Mucosa of gallbladder (tissue), 1 donor: ENCODE data around the gene KLRK1. TPM values are rescaled to one million over a fixed set of nuclear protein-coding genes. Genes with fewer than 3 reads are reported as not detected.
"Not testable (repeated sequence)": the region's sequence is repeated elsewhere in the genome, so short reads cannot be mapped to it uniquely, and the experiment has no call there.

Experiments
- DNase-seq: peaks from one replicate; pipeline ENCODE4 v3.0.0-alpha.2; 2020; ENCODE audit warnings: low spot score
- total RNA-seq: library from RNA; stranded (reverse); gene quantifications from one replicate; pipeline ENCODE4 v1.2.1, GENCODE V29; 2021
- donor health status: DM: no; HTN: no; CAD: no.

Gene KLRK1
- total RNA-seq, 1 donor from 2014 or later = 5.0 TPM

DNA sequence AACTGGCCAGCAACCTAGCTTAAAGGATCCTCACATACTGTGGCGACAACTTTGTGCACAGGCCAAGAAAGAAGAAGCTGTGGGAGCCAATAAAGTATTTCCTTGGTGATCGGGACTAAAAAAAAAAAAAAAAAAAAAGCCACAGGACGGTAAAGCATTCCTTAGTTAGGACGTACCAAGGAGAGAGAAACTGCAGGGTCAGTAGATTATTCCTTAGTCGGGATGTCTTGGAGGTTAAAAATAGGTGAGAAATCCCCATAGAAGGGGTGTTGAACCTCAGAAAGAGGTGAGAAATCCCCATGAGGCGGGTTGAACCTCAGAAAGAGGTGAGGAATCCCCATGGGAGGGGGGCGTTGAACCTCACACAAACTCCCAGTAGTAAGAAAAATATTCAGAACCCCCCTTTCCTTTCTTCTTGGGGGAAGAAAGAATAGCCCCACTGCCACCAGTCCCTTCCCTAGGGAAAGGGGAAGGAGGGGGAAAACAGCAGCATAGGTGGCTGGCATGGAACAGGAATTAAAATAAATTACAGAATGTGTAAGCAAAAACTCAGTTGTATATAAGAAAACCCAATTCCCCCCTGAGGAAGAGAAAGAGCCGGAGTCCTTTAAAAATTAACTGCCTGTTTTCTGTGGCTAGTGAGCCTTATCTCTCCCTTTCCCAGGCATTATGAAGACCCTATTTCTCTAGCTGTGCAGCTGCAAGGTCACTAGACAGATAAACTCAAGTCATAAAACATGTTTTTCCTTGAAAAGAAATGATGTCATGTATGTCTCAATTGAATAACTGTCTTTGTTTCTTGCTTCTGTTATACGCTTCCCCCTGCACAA is 26.8 kb downstream of the KLRK1 start:
- no peak for DNase-seq

- DNase-seq = no peak
Measured at GRCh38 chr12:10362325-10362724, 27.5 kb downstream of the KLRK1 start.

- no peak for DNase-seq
Measured at GRCh38 chr12:10361622-10362021, 28.2 kb downstream of the KLRK1 start.

DNA sequence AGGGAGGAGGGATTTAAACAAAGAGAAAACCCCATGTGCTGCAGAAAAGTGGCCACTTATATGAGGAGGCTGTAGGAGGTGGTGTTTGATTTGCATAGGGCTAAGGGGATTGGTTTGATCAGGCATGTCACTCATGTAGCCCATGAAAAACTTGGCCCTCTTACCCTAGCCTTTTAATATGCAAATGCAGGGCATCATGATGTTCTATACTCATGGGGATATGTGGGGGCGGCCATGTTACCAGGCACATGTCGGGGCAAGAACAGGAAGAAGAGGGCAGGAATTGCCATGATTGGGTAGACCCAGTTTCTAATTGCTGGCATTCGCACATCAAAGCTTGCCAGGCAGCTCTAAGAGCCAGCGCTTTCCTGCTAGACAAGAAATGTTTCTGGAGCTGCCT is 28.8 kb downstream of the KLRK1 start:
- no peak for DNase-seq

DNA sequence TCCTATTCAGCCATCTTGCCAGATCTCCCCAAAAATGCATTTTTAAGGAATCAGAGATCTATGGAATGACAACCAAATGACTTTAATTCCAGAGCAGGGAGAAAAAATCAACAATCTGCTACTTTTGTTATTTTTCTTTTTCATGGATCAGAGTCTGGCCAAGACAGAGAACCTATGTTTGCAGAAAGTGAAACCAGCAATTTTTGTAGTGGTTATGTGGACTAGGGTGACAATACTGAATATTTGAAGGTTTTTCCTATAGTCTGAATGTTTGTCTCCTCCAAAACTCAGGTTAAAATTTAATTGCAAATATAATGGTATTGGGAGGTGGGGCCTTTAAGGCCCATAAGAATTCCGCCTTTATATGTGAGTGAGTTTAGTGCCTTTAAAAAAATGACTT is 30.9 kb downstream of the KLRK1 start:
- no peak for DNase-seq

- DNase-seq = no peak
Measured at GRCh38 chr12:10358131-10358530, 31.7 kb downstream of the KLRK1 start.

- DNase-seq = no peak
Measured at GRCh38 chr12:10354502-10354901, 35.3 kb downstream of the KLRK1 start.

DNA sequence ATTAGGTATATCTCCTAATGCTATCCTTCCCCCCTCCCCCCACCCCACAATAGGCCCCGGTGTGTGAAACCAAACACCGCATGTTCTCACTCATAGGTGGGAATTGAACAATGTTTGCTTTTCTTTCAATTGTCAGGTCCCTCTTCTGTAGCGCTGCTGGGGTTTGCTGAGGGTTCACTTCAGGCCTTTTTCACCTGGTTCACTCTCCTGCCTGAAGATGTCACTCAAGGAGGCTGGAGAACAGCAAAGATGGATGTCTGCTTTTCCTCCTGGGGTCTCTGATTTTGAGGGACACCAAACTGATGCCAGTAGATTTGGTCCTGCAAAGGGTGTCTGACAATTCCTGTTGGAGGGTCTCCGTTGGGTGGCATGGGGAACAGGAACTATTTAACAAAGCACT is 35.8 kb downstream of the KLRK1 start:
- DNase-seq = no peak

GRCh38 chr12:10351457-10351856 is 38.4 kb downstream of the KLRK1 start:
- DNase-seq = not testable (repeated sequence)

GRCh38 chr12:10341892-10342509 is 47.8 kb downstream of the KLRK1 start:
- no peak for DNase-seq

GRCh38 chr12:10340946-10341345 is 48.9 kb downstream of the KLRK1 start:
- not testable (repeated sequence) for DNase-seq

DNA sequence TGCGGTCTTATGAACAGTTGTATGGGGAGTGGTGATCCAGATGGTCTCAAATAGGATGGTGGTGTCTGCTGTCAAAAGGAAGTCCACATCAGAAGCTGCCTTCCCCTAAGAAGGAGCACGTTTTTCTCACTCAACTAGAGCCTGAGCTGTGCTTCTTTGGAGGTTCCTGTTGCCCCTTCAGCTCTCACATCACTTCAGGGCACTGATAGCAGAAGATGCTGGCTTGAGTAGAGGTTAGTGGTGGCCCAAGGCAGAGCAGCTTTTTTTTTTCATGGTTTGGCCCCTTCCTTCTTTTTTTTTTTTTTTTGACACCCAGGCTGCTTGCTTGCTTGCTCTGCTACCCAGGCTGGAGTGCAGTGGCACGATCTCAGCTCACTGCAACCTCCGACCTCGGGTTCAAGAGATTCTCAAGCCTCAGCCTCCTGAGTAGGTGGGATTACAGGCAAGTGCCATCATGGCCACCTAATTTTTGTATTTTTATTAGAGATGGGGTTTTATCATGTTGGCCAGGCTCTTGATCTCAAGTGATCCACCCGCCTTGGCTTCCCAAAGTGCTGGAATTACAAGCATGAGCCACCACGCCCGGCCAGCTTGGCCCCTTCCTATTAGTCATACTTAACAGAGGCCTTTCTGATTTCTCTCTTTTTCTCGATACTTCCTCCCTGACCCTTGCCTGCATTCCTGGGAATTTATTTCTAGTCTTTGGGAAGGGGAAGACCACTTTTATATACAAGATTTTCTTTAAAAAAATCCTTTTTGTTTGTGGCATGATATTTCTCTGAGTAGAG is 50.6 kb downstream of the KLRK1 start:
- no peak for DNase-seq

GRCh38 chr12:10338470-10338869 is 51.4 kb downstream of the KLRK1 start:
- not testable (repeated sequence) for DNase-seq

GRCh38 chr12:10336196-10336595 is 53.6 kb downstream of the KLRK1 start:
- DNase-seq = not testable (repeated sequence)

DNA sequence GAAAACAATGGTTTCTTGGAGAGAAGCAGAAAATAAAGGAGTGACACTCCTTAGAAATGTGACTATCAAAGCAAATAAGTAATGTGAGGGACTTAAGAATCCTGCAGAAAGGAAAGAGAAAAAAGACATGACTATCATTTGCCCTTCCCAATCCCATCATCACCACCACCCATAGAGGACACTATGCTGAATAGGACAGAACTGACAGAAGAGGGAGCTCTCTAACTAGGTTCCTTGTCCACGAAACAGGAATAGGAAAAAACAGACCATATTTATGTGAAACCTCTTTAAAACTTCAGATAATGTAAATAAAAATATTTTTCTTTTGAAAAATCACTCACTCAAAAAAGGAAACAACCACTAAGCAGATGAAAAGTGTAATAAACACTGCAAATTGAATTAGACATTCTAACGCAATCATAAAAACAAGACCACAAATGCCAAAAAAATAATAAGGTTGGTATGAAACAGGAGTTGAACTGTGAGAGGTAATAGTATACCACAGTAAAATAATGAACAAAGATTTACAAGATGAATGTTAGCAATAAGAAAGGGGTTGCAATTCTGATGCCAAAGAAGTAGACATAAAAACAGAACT is 58.1 kb downstream of the KLRK1 start:
- DNase-seq = no peak

- DNase-seq = not testable (repeated sequence)
Measured at GRCh38 chr12:10328691-10329090, 61.1 kb downstream of the KLRK1 start.

Other genes starting within 250 kb of the KLRK1 start
- 10.1 TPM for gene OLR1, start 217.9 kb downstream of the KLRK1 start, total RNA-seq
- gene TMEM52B, start 211.0 kb downstream of the KLRK1 start, total RNA-seq = 0.86 TPM
- 154 TPM for gene GABARAPL1, start 177.2 kb downstream of the KLRK1 start, total RNA-seq
- 1.8 TPM for gene KLRD1, start 82.2 kb downstream of the KLRK1 start, total RNA-seq
- 1.1 TPM for gene KLRC4, start 19.7 kb upstream of the KLRK1 start, total RNA-seq
- gene KLRC3, start 30.6 kb upstream of the KLRK1 start, total RNA-seq = not detected
- 0.32 TPM for gene KLRC2, start 46.0 kb upstream of the KLRK1 start, total RNA-seq
- 0.95 TPM for gene KLRC1, start 63.3 kb upstream of the KLRK1 start, total RNA-seq
- 2.6 TPM for gene EIF2S3B, start 115.8 kb upstream of the KLRK1 start, total RNA-seq
- 11.9 TPM for gene MAGOHB, start 223.6 kb upstream of the KLRK1 start, total RNA-seq